HEK293T (cell line): ENCODE results near the gene CKB.

ENCODE experiments used
- CTCF ChIA-PET: fragments of 350-600 bp; formaldehyde crosslinking; extraction: SDS; loops from one replicate; lab custom pipeline; 2021; ENCODE audit warnings: antibody characterized with exemption, inconsistent platforms; lab: Yijun Ruan, JAX
- POLR2A ChIA-PET: fragments of 350-600 bp; formaldehyde crosslinking; extraction: SDS; loops from one replicate; lab custom pipeline; 2020; ENCODE audit warnings: antibody characterized with exemption, inconsistent platforms; lab: Yijun Ruan, JAX
- DNase-seq: peaks from one replicate; pipeline ENCODE4 v3.0.0; 2012; ENCODE audit warnings: mixed read lengths; ENCODE audit errors: extremely low spot score
- ARNT ChIP-seq: fragments of 450-650 bp; IDR thresholded peaks from 2 replicates; pipeline ENCODE4 v1.6.1; 2017; ENCODE audit warnings: mild to moderate bottlenecking
- BHLHE40 ChIP-seq: fragments of 450-650 bp; IDR thresholded peaks from 2 replicates; pipeline ENCODE4 v1.6.1; 2016; ENCODE audit warnings: mild to moderate bottlenecking, moderate library complexity, borderline replicate concordance
- CTBP1 ChIP-seq: fragments of 450-650 bp; IDR thresholded peaks from 2 replicates; pipeline ENCODE4 v1.6.1; 2016; ENCODE audit warnings: borderline replicate concordance
- ELF4 ChIP-seq: fragments of 450-650 bp; IDR thresholded peaks from 2 replicates; pipeline ENCODE4 v1.6.1; 2017; ENCODE audit warnings: antibody characterized with exemption
- FOXA1 ChIP-seq: fragments of 450-650 bp; IDR thresholded peaks from 2 replicates; pipeline ENCODE4 v1.6.1; 2016; ENCODE audit warnings: mild to moderate bottlenecking
- FOXK2 ChIP-seq: fragments of 450-650 bp; IDR thresholded peaks from 2 replicates; pipeline ENCODE4 v1.6.1; 2016; ENCODE audit warnings: mild to moderate bottlenecking
- FOXM1 ChIP-seq: fragments of 450-650 bp; IDR thresholded peaks from 2 replicates; pipeline ENCODE4 v1.6.1; 2017; ENCODE audit warnings: mild to moderate bottlenecking, borderline replicate concordance
- HDGF ChIP-seq: fragments of 450-650 bp; IDR thresholded peaks from 2 replicates; pipeline ENCODE4 v1.6.1; 2017; ENCODE audit warnings: antibody characterized with exemption, borderline replicate concordance
- L3MBTL2 ChIP-seq: fragments of 450-650 bp; conservative IDR thresholded peaks from 2 replicates; pipeline ENCODE4 v1.6.1; 2016; ENCODE audit warnings: mild to moderate bottlenecking
- LEF1 ChIP-seq: fragments of 450-650 bp; IDR thresholded peaks from 2 replicates; pipeline ENCODE4 v1.6.1; 2017; ENCODE audit warnings: mild to moderate bottlenecking, borderline replicate concordance
- NFRKB ChIP-seq: fragments of 450-650 bp; IDR thresholded peaks from 2 replicates; pipeline ENCODE4 v1.6.1; 2016; ENCODE audit warnings: mild to moderate bottlenecking, moderate library complexity
- SP1 ChIP-seq: fragments of 450-650 bp; IDR thresholded peaks from 2 replicates; pipeline ENCODE4 v1.6.1; 2017
- SUZ12 ChIP-seq: fragments of 450-650 bp; IDR thresholded peaks from 2 replicates; pipeline ENCODE4 v1.6.1; 2016; ENCODE audit warnings: mild to moderate bottlenecking
- TARDBP ChIP-seq: fragments of 450-650 bp; IDR thresholded peaks from 2 replicates; pipeline ENCODE4 v1.6.1; 2016
- ZNF384 ChIP-seq: fragments of 450-650 bp; IDR thresholded peaks from 2 replicates; pipeline ENCODE4 v1.6.1; 2016
- TF ChIP-seq, protein P1 (sequence below): fragments of 450-650 bp; IDR thresholded peaks from 2 replicates; pipeline ENCODE4 v1.6.1; 2016

The CKB gene

DNA sequence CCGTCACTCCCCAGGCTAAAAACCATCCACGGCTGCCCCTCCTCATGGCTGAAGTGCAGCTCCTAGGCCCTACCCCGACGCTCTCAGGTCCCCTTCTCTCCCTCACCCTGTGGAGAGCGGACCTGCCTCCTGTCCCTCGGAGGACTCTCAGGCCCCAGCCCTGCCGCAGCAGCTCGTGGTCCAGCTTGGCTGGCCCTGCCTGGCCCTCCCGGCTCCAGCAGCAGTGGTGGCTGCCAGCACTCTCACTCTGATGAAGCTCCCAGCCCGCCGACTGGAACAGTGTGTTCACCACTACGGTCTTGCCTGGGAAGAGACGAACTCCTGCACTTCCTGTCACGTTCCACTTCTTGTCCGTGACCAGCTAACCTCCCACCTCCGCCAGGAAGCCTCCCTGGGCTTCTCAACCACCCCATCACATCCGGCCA, 28.7 kb upstream of the CKB start:
- no peak for DNase-seq
- ChIA-PET POLR2A (interaction anchor here (5.8 kb wide), 1 partner anchor 31 kb away, joined by 40 read pairs; the partner anchor contains the start of gene CKB), CTCF (no interaction called here)
- TF ChIP-seq, protein P1, sequence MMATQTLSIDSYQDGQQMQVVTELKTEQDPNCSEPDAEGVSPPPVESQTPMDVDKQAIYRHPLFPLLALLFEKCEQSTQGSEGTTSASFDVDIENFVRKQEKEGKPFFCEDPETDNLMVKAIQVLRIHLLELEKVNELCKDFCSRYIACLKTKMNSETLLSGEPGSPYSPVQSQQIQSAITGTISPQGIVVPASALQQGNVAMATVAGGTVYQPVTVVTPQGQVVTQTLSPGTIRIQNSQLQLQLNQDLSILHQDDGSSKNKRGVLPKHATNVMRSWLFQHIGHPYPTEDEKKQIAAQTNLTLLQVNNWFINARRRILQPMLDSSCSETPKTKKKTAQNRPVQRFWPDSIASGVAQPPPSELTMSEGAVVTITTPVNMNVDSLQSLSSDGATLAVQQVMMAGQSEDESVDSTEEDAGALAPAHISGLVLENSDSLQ = no peak
- TF ChIP-seq ARNT (no peak), BHLHE40 (no peak), NFRKB (no peak), SP1 (no peak), HDGF (no peak), LEF1 (no peak), L3MBTL2 (no peak), FOXM1 (no peak), TARDBP (no peak), CTBP1 (no peak), SUZ12 (no peak)

- CTCF ChIA-PET = interaction anchor here (0.6 to 1.2 kb wide), 3 partner anchors 30 to 52 kb away, joined by 4 read pairs; no protein-coding TSS in a partner anchor
- DNase-seq = no peak
- POLR2A ChIA-PET = interaction anchor here (5.8 kb wide), 1 partner anchor 30 kb away, joined by 40 read pairs; the partner anchor contains the start of gene CKB
- TF ChIP-seq LEF1 (no peak), FOXM1 (no peak), CTBP1 (no peak), ARNT (no peak), FOXK2 (no peak), FOXA1 (no peak), HDGF (no peak)
- TF ChIP-seq, protein P1 = no peak
Measured at GRCh38 chr14:103550451-103551337, 28.1 kb upstream of the CKB start.

- ChIA-PET POLR2A (interaction anchor here (0.8 to 5.8 kb wide), 3 partner anchors 12 to 29 kb away, joined by 3 to 40 read pairs (median 3); partner anchors contain the start of genes BAG5 and CKB), CTCF (interaction anchor here (1.2 kb wide), 2 partner anchors 29 to 31 kb away, joined by 4 read pairs; no protein-coding TSS in a partner anchor)
- no peak for DNase-seq
- TF ChIP-seq SP1 = no peak
- no peak for TF ChIP-seq CTBP1
- TF ChIP-seq LEF1 = no peak
- TF ChIP-seq L3MBTL2 = no peak
- no peak for TF ChIP-seq FOXM1
- no peak for TF ChIP-seq TARDBP
- TF ChIP-seq SUZ12 = no peak
- TF ChIP-seq FOXA1 = no peak
- TF ChIP-seq, protein P1 = no peak
- TF ChIP-seq FOXK2 = no peak
- TF ChIP-seq ARNT = no peak
- no peak for TF ChIP-seq NFRKB
- TF ChIP-seq ELF4 = no peak
- no peak for TF ChIP-seq ZNF384
- no peak for TF ChIP-seq HDGF
- TF ChIP-seq BHLHE40 = no peak
Measured at GRCh38 chr14:103549361-103550311, 27.0 kb upstream of the CKB start.

DNA sequence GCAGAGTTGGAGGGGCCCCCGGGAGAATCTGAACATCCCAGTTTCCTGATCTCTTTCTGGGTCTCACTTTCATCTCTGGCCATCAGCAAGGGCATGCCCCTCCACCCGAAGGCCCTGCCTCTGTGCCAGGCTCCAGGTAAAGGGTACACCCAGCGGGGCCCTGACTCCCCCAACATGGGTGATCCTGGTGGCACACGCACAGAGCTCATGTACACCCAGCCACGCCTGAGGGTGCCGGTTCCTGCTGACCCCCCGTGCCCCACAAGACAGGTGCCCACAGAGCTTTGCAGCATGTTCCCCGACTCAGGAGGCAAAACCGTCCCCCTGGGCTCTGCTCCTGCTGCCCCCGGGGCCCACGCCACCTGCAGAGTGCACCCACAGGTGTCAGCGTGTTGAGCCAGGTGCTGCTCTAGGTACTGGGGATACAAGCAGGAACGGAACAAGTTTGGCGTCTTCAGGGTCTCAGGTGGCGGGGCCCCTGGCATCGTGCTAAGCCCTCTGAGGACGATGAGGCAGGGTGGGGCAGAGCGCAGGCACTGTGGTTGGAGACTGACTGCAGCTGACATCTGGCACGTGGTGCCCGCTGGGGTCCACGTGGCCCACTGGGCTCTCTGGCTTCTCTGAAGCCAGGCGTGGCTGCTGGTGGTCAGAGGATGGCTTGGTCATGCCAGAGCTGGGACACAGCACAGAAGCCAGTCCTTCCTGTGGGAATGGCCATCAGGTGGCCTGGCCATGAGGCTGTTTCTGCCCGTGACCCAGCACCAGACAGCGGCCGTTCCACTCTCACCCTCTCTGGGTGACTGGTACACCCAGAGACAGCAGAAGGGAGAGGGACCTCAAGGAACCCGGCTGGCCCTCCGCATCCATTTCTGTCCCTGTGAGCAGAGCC, 26.1 kb upstream of the CKB start:
- TF ChIP-seq FOXA1 (no peak), HDGF (no peak), ARNT (no peak), L3MBTL2 (no peak), TARDBP (no peak), NFRKB (no peak), ELF4 (no peak), FOXK2 (no peak)
- TF ChIP-seq, protein P1 = no peak
- POLR2A ChIA-PET = interaction anchor here (1.0 kb wide), 1 partner anchor 28 kb away, joined by 3 read pairs; no protein-coding TSS in a partner anchor
- CTCF ChIA-PET = no interaction called here
- no peak for DNase-seq
